ENCODE measurements around the gene EFNB2. TPM values are rescaled to one million over a fixed set of nuclear protein-coding genes. Genes with fewer than 3 reads are reported as not detected.

Gene EFNB2
- total and polyA plus RNA-seq, 9 of the 15 experiments (the other 6 are each of a cell fraction or from before 2014, with no cell fraction given) = 0.01 to 0.29 (median 0.18) TPM

DNA sequence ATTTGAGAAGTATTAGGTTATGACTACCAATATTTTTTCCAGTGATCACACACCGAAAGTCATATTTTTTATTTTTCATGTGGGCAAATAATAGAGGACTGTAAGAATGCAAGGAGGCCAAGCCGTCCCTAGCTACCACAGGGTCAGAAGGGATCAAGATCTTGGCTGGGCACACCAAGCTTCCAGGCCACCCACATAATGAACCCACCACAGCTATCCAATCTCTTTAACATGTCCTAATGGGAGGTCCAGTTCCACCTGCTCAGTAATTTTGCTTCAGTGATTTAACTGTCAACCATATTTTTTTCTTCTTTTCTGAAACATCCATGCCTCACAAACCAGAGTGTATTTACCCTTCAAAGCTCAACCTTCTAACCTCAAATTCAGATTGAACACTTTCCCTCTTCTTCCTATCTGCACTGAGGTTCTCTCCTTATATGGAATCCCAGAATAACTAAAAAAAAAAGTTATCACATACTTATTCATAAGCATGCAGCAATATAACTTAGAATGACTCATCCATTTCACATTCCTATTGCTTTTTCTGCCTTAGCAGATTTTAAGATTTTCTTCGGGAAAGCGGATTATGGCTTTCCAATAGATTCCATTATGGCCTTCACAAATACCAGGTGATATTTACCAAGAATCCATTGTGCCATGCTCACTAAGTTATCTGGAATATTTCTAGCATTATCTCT lies 20.3 kb upstream of the EFNB2 start (continued):
- TF ChIP-seq, protein P1, sequence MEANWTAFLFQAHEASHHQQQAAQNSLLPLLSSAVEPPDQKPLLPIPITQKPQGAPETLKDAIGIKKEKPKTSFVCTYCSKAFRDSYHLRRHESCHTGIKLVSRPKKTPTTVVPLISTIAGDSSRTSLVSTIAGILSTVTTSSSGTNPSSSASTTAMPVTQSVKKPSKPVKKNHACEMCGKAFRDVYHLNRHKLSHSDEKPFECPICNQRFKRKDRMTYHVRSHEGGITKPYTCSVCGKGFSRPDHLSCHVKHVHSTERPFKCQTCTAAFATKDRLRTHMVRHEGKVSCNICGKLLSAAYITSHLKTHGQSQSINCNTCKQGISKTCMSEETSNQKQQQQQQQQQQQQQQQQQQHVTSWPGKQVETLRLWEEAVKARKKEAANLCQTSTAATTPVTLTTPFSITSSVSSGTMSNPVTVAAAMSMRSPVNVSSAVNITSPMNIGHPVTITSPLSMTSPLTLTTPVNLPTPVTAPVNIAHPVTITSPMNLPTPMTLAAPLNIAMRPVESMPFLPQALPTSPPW (CRISPR knock-in tag; IDR thresholded peaks at IDR 0.05) = no peak
- TF ChIP-seq ZBTB1 (CRISPR knock-in tag; IDR thresholded peaks at IDR 0.05; ENCODE audit: borderline replicate concordance, low read depth) (no peak), RAD51 (IDR thresholded peaks at IDR 0.05; ENCODE audit: borderline replicate concordance, low read depth) (no peak), XRCC4 (IDR thresholded peaks at IDR 0.05; ENCODE audit: extremely low read depth, insufficient read depth, insufficient read length) (no peak)

DNA sequence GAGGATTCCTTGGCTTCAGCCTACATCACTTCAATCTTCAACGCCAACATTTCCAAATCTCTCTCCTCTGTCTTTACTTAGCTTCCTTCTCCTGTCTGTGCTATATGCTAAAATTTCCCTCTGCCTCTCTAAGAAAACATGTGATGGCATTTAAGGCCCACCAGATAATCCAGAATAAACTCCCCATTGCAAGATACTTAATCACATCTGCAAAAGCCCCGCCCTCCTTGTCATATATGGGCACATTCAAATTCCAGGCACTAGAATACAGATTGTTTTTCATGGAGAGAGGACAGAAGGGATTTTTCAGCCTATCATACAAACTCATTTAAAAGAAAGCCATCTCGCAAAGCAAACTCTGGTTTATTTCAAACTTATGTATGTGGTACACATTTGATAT lies 16.3 kb upstream of the EFNB2 start:
- no peaks in the 10 kb centered on the region for H3K9me3 ChIP-seq (replicated peaks; ENCODE audit: control insufficient read depth, insufficient read depth, low read depth, low read length)
- no TSS peak for BruUV-seq (replicated peaks)
- ChIA-PET POLR2A (interaction anchor here (1.1 kb wide), 1 partner anchor 8 kb away, joined by 3 read pairs; no protein-coding TSS in a partner anchor), CTCF (ENCODE audit: low intra/inter-chr PET ratio) (no interaction called here)
- H3K4me2 ChIP-seq (ENCODE audit: insufficient read depth, low read length) = no peak overlapping the region
- ATAC-seq = no peak
- DNase-seq (ENCODE audit: extremely low read depth in 1 of 4, low spot score in 3 of 4) = no peak
- no peak overlapping the region for H2AFZ ChIP-seq (ENCODE audit: low read depth, low read length)
- H3K4me3 ChIP-seq = no peak overlapping the region
- 94% methylated on average over 3 of the region's 3 CpGs for WGBS (ENCODE audit: insufficient coverage, low coverage, missing lambda C conversion rate)
- intact Hi-C loops (cut with micrococcal nuclease) (no loop called here), in situ Hi-C loops (cut with MboI) (no loop called here)
- no peak overlapping the region for H3K9ac ChIP-seq (ENCODE audit: insufficient read depth in 1 of 2, low read depth in 2 of 2, low read length in 2 of 2)
- no peak for FAIRE-seq
- no peaks in the 10 kb centered on the region for H3K4me1 ChIP-seq (replicated peaks in 1 of 2; ENCODE audit: control insufficient read depth in 2 of 2, insufficient read depth in 2 of 2, low read length in 2 of 2)
- 0 out of 2 replicates have a peak, but pooled peaks cover 3% of the 10 kb centered on the region for H4K20me1 ChIP-seq (replicated peaks; ENCODE audit: control insufficient read depth, insufficient read depth, low read length)
- H3K36me3 ChIP-seq (ENCODE audit: control insufficient read depth, insufficient read depth, low read length) = peaks cover 90% of the 10 kb centered on the region
- H3K27me3 ChIP-seq (ENCODE audit: control insufficient read depth in 2 of 2, insufficient read depth in 2 of 2, low read length in 2 of 2) = no peaks in the 10 kb centered on the region
- peaks cover 76% of the 10 kb centered on the region for H3K79me2 ChIP-seq (ENCODE audit: control insufficient read depth, insufficient read depth, low read length)
- no peak overlapping the region for H3K27ac ChIP-seq (ENCODE audit: extremely low read depth, low read depth, low read length)
- no peaks in the 10 kb centered on the region for H3K9me1 ChIP-seq (ENCODE audit: control insufficient read depth, insufficient read depth, low read length)
- TF ChIP-seq, protein P2, sequence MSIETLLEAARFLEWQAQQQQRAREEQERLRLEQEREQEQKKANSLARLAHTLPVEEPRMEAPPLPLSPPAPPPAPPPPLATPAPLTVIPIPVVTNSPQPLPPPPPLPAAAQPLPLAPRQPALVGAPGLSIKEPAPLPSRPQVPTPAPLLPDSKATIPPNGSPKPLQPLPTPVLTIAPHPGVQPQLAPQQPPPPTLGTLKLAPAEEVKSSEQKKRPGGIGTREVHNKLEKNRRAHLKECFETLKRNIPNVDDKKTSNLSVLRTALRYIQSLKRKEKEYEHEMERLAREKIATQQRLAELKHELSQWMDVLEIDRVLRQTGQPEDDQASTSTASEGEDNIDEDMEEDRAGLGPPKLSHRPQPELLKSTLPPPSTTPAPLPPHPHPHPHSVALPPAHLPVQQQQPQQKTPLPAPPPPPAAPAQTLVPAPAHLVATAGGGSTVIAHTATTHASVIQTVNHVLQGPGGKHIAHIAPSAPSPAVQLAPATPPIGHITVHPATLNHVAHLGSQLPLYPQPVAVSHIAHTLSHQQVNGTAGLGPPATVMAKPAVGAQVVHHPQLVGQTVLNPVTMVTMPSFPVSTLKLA (conservative IDR thresholded peaks at IDR 0.05) = no peak
- TF ChIP-seq, protein P3, sequence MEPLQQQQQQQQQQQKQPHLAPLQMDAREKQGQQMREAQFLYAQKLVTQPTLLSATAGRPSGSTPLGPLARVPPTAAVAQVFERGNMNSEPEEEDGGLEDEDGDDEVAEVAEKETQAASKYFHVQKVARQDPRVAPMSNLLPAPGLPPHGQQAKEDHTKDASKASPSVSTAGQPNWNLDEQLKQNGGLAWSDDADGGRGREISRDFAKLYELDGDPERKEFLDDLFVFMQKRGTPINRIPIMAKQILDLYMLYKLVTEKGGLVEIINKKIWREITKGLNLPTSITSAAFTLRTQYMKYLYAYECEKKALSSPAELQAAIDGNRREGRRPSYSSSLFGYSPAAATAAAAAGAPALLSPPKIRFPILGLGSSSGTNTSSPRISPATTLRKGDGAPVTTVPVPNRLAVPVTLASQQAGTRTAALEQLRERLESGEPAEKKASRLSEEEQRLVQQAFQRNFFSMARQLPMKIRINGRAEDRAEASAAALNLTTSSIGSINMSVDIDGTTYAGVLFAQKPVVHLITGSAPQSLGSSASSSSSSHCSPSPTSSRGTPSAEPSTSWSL (CRISPR knock-in tag; IDR thresholded peaks at IDR 0.05; ENCODE audit: borderline replicate concordance) = no peak
- TF ChIP-seq, protein P4, sequence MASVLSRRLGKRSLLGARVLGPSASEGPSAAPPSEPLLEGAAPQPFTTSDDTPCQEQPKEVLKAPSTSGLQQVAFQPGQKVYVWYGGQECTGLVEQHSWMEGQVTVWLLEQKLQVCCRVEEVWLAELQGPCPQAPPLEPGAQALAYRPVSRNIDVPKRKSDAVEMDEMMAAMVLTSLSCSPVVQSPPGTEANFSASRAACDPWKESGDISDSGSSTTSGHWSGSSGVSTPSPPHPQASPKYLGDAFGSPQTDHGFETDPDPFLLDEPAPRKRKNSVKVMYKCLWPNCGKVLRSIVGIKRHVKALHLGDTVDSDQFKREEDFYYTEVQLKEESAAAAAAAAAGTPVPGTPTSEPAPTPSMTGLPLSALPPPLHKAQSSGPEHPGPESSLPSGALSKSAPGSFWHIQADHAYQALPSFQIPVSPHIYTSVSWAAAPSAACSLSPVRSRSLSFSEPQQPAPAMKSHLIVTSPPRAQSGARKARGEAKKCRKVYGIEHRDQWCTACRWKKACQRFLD (CRISPR knock-in tag; IDR thresholded peaks at IDR 0.05) = no peak
- TF ChIP-seq RFX1 (IDR thresholded peaks at IDR 0.05) = no peak
- no peak for TF ChIP-seq NR4A1 (CRISPR knock-in tag; IDR thresholded peaks at IDR 0.05)
- no peak for TF ChIP-seq NR4A1 (tag; IDR thresholded peaks at IDR 0.05)
- TF ChIP-seq ZNF586 (CRISPR knock-in tag; conservative IDR thresholded peaks at IDR 0.05) = no peak
- TF ChIP-seq ATF7 (IDR thresholded peaks at IDR 0.05) = no peak
- no peak for TF ChIP-seq NFXL1 (CRISPR knock-in tag; IDR thresholded peaks at IDR 0.05)
- TF ChIP-seq ZNF263 (CRISPR knock-in tag; IDR thresholded peaks at IDR 0.05; ENCODE audit: borderline replicate concordance) = no peak
- TF ChIP-seq SAFB (IDR thresholded peaks at IDR 0.05; ENCODE audit: borderline replicate concordance, low read depth, low read length) = no peak

Measured in K562 (cell line).